Measurements from ENCODE around the gene SETBP1.

GRCh38 chr18:44981121-44981520 is 300.4 kb downstream of the SETBP1 start:
- TF ChIP-seq, protein P1, sequence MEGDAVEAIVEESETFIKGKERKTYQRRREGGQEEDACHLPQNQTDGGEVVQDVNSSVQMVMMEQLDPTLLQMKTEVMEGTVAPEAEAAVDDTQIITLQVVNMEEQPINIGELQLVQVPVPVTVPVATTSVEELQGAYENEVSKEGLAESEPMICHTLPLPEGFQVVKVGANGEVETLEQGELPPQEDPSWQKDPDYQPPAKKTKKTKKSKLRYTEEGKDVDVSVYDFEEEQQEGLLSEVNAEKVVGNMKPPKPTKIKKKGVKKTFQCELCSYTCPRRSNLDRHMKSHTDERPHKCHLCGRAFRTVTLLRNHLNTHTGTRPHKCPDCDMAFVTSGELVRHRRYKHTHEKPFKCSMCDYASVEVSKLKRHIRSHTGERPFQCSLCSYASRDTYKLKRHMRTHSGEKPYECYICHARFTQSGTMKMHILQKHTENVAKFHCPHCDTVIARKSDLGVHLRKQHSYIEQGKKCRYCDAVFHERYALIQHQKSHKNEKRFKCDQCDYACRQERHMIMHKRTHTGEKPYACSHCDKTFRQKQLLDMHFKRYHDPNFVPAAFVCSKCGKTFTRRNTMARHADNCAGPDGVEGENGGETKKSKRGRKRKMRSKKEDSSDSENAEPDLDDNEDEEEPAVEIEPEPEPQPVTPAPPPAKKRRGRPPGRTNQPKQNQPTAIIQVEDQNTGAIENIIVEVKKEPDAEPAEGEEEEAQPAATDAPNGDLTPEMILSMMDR (IDR thresholded peaks at IDR 0.05; ENCODE audit: low read depth, low read length), result no peak
- TF ChIP-seq, protein P2, sequence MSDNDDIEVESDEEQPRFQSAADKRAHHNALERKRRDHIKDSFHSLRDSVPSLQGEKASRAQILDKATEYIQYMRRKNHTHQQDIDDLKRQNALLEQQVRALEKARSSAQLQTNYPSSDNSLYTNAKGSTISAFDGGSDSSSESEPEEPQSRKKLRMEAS (IDR thresholded peaks at IDR 0.05; ENCODE audit: low read depth, low read length), result no peak
- TF ChIP-seq MYC (IDR thresholded peaks at IDR 0.05; ENCODE audit: low read depth, low read length), result no peak
- no peak for TF ChIP-seq POLR2A (IDR thresholded peaks at IDR 0.05; ENCODE audit: extremely low read depth, insufficient read length)

All from NB4 (cell line).